Measurements from ENCODE around the gene EIF3L. TPM values are rescaled to one million over a fixed set of nuclear protein-coding genes. Genes with fewer than 3 reads are reported as not detected.

EIF3L gene
- polyA plus RNA-seq, 1 donor from 2014 or later: 344 TPM

DNA sequence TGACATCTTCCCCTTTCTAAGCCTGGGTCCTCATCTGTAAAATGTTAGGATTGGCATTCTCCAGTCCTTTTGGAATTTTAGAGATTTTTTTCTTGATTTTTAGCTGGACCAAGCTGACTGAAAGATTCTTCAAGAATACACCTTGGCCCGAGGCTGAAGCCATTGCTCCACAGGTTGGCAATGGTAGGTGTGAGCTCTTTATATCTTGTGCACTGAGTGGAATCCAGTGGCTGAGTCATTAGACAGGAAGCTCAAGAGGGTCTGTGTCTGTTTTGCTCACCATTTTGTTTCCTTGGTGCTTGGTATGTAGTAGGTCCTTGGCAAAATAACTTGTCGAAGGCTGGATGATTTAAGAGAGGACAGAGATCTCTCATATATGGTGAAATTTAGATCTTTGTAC is 6.2 kb downstream of the EIF3L start:
- no peaks in the 10 kb centered on the region for H3K27me3 Mint-ChIP-seq
- H3K4me1 Mint-ChIP-seq: peaks cover 19 to 25% (median 21%) of the 10 kb centered on the region in 3 donors
- H3K27ac Mint-ChIP-seq: no peak overlapping the region
- peaks cover 2% of the 10 kb centered on the region for H3K36me3 Mint-ChIP-seq
- H3K9me3 Mint-ChIP-seq: no peaks in the 10 kb centered on the region
- peak overlapping the region in 1 of 4 donors; percentile 70 for H3K4me3 Mint-ChIP-seq

DNA sequence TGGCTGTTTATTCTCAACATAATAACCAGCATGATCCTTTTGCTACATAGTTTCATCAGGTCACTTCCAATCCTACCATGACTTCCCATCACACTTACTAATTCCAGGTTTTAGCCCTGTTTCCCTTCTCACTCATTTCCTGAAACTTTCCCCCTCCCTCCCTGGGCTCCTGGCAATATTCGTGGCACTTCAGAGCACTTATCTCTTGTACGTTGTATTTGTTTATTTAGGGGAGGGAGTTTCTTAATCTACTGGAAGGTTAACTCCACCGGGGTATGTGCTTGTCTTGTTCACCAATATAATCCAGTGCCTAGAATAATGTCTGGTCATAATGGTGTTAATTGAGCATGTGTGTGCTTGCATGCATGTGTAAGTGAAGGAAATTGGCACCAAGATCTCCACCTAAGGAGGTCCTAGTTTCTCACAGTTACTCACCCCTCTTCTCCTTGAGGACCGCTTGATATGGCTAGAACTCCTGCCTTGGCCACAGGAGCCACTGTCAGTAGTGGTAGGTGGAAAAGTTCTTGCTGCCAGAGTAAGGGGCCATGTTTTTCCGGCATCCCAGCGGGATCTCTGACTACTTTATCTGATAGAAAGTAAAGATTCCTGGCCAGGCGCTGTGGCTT is 11.7 kb downstream of the EIF3L start:
- H3K36me3 Mint-ChIP-seq: peaks cover 2% of the 10 kb centered on the region

DNA sequence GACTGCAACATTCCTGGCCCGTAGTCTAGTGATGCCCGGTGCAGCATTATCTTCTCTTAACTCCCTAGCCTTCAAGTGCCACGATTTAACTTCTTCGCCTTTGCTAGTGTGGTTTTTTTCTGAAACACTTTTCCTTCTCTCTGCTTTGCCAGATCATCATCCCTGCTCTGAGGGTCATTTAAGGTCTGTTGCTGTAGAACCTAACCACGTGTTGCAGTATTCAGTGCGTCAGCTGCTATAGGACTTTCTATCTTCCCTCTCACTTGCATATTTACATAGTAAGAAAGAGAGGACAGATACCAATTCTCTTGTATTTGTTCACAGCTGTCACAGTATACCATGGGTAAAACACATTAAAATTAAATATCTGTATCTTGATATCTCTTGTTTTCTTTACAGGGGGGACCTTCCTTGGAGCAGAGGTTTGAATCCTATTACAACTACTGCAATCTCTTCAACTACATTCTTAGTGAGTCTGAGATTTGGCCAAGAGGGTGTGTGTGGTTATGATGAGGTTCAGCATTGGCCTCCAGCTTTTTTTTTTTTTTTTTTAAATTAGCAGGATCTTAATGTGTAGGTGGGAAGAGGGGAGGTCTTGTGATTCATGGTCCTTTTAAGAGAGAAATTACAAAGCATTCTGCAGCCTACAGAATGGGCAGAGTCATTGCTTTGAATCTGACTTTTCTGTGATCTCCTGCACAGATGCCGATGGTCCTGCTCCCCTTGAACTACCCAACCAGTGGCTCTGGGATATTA is 13.5 kb downstream of the EIF3L start:
- Mint-ChIP-seq H3K9me3 (no peaks in the 10 kb centered on the region), H3K4me1 (peaks cover 0 to 5% (median 2%) of the 10 kb centered on the region in 3 donors), H3K27me3 (no peaks in the 10 kb centered on the region), H3K27ac (no peak overlapping the region), H3K4me3 (no peak overlapping the region), H3K36me3 (peaks cover 2% of the 10 kb centered on the region)

More for the DNA sequence above, 11.7 kb downstream of the EIF3L start:
- Mint-ChIP-seq H3K27me3 (no peaks in the 10 kb centered on the region), H3K4me1 (peaks cover 0 to 5% (median 2%) of the 10 kb centered on the region in 3 donors), H3K9me3 (no peaks in the 10 kb centered on the region), H3K4me3 (no peak overlapping the region), H3K27ac (no peak overlapping the region)

DNA sequence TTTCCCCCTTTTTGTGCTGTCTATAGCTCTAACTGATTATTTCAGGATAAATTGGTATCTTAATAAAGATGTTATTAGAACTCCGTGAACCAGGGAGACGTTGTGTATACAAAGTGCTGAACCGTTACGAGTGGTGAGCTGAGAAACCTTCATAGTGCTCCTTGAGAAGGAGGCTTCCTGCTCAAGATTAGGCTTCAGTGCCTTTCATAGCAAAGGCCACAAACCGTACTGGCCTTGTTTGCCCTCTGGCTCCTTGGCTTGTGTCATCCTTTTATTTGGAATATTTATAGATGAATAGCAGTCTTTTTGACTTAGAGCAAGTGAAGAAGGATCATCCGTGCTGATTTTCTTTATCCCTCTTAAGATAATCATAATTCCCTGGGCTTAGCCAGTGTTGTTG is 16.3 kb downstream of the EIF3L start:
- H3K36me3 Mint-ChIP-seq: peaks cover 2% of the 10 kb centered on the region

DNA sequence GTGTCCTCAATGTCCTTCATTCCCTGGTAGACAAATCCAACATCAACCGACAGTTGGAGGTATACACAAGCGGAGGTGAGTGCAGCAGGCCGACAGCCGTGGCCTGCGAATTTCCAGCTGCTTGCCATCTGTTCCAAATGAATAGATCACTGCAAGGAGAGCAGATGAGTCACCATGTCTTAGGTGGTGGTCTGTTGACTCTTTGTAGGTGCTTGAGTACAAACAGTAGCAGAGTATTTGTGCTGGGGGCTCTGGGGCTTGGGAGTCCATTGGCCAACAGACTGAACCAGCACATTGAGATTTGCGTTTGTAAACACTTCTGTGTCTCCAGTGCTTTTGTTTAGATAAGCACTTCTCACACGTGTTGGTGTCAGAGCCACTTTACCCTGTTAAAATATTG is 21.1 kb downstream of the EIF3L start:
- no peaks in the 10 kb centered on the region for H3K4me1 Mint-ChIP-seq
- no peaks in the 10 kb centered on the region for H3K27me3 Mint-ChIP-seq
- H3K4me3 Mint-ChIP-seq: no peak overlapping the region
- H3K36me3 Mint-ChIP-seq: peaks cover 2% of the 10 kb centered on the region
- no peak overlapping the region for H3K27ac Mint-ChIP-seq
- no peaks in the 10 kb centered on the region for H3K9me3 Mint-ChIP-seq

More for the DNA sequence above, 16.3 kb downstream of the EIF3L start:
- Mint-ChIP-seq H3K4me3 (no peak overlapping the region), H3K9me3 (no peaks in the 10 kb centered on the region), H3K27ac (no peak overlapping the region), H3K4me1 (peaks cover 0 to 5% (median 2%) of the 10 kb centered on the region in 3 donors), H3K27me3 (no peaks in the 10 kb centered on the region)

DNA sequence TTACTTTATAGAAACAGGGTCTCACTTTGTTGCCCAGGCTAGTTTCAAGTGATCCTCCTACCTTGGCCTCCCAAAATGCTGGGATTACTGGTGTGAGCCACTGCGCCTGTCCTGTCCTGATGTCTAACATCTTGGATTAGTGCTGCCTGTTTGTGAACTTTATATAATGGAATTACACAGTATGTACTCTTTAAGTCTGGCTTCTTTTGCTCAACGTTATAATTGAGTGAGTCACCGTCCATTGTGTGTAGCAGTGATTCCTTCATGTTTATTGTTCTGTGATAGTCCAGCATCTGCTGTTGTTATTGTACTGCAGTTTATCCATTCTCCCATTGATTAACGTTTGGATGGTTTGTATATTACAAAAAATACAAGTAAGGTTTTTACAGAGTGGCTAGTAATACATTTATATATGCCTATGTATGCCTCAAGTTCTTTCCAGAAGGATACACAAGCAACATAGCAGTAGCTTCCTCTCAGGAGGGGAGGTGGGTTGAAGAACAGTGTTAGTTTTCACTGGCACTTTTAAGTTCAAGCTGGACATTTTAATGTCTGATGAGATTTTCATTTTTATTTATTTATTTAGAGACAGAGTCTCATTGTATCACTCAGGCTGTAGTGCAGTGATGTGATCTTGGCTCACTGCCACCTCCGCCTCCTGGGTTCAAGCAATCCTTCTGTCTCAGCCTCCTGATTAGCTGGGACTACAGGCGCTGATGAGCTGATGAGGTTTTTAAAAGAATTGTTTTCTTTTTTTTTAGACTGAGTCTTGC is 31.6 kb downstream of the EIF3L start:
- H3K27ac Mint-ChIP-seq: no peak overlapping the region
- no peaks in the 10 kb centered on the region for H3K27me3 Mint-ChIP-seq
- H3K9me3 Mint-ChIP-seq: no peaks in the 10 kb centered on the region
- H3K4me3 Mint-ChIP-seq: no peak overlapping the region
- H3K36me3 Mint-ChIP-seq: peaks cover 4% of the 10 kb centered on the region
- H3K4me1 Mint-ChIP-seq: peaks cover 0 to 3% (median 3%) of the 10 kb centered on the region in 3 donors

DNA sequence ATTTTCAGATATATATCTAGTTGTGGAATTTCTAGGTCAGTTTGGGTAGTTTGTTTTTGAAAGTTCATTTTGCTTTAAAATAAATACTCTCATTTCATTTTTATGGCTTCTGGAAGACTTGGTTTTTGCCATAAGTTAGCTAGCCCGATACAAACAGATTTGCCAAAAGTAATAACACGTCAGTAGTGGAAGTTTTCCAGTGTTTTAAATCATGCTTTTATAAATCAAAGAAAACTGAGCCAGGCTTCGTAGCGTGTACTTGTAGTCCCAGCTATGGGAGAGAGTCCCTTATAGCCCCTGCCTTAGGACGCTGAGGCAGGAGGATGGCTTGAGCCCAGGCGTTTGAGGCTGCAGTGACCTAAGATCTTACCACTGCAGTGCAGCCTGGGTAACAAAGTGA is 35.2 kb downstream of the EIF3L start:
- Mint-ChIP-seq H3K27ac (no peak overlapping the region), H3K36me3 (peaks cover 2% of the 10 kb centered on the region), H3K4me1 (peaks cover 0 to 3% (median 2%) of the 10 kb centered on the region in 3 donors), H3K4me3 (no peak overlapping the region), H3K27me3 (no peaks in the 10 kb centered on the region), H3K9me3 (no peaks in the 10 kb centered on the region)

DNA sequence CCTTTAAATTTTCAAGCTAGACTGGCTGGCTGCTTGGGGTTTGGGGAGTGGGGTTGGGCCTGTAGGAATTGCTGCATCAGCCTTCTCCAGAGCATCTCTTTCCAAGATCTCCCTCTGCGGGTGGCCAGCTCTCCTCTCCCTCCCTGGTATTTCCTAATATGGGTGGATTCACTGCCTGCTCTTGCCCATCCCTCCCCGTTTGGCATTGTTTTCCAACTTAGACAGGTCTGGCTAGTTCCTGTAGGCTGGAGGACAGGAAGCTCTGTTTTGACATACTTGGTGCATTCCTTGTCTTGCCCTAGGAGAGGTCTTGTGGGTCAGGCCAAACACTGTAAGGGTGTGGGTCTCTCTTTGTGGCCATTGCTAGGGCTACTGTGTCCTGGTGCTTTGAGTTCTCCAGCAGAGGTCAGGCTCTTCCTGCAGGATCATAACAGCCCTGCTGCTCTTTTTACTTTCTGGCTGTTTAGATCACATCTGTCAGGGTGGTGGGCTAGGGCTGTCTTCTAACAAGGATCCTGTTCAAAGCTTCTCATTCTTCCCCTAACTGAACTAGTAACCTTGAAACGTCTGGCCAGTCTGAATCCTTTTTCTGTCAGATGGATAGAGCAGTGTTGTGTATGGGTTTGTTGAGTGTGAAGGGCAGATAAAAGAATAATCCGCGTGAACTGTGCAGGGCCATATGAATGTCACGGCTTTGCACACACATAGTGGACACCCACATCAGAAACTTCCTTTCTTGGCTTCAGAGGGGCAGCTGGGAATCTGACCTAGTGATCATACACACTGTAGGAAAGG is 38.6 kb downstream of the EIF3L start:
- Mint-ChIP-seq H3K4me1 (peaks cover 0 to 3% (median 2%) of the 10 kb centered on the region in 3 donors), H3K4me3 (no peak overlapping the region), H3K27me3 (no peaks in the 10 kb centered on the region), H3K27ac (peak overlapping the region in 1 of 3 donors; percentile 50), H3K36me3 (peaks cover 2% of the 10 kb centered on the region), H3K9me3 (no peaks in the 10 kb centered on the region)

DNA sequence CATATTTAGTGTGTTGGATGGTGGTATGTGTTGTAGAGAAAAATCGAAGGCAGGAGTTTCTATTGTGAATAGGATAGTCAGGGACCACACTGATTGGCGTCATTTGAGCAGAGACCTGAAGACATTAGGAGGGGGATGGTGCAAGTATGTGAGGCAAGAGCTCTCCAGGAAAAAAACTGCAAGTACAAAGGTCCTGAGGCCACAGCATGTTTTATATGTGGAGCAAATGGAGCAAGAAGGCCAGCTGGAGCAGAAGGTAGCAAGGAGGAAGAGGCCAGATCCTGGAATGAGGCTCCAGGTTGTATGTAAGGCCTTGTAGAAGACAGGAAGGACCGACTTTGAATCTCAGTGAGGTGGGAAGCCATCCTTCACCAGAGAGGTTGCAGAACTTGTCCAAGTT is 42.7 kb downstream of the EIF3L start:
- Mint-ChIP-seq H3K4me3 (peak overlapping the region in 1 of 4 donors; percentile 46), H3K27ac (peak overlapping the region in 1 of 3 donors; percentile 4), H3K27me3 (no peaks in the 10 kb centered on the region), H3K36me3 (no peaks in the 10 kb centered on the region), H3K4me1 (peaks cover 10 to 12% (median 10%) of the 10 kb centered on the region in 3 donors), H3K9me3 (no peaks in the 10 kb centered on the region)

DNA sequence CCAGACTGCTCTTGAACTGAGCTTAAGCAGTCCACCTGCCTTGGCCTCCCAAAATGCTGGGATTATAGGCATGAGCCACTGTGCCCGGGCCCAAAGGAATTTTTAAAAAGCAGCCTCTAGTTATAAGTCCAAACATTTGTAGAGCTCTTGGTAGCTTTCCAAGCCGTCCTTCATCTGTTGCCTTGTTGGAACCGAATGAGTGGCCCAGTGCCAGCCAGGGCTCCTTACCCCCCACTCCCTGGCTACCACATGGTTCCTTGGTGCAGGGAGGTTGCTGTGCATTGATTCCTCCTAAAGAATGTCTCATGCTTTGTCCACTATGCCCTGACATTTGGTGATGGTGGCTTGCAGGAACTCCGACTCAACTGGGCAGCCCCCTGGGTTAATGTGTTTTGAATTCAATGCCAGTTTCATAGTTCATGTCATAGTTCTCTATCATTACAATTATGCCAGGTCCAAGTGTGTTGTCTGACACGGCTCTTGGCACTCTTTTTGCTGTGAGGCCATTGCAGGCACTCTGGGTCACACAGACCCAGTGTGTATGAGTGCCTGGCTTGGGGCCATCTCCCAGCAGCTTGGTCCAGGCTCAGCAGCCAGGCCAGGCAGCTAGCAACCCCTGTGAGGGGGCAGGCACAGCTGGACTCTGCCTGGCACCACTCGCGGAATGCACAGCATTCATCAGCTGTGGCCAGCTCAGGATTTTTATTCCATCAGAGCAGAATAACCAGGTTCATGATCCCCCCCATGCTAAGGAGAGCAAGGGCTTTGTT is 43.5 kb downstream of the EIF3L start:
- Mint-ChIP-seq H3K36me3 (no peaks in the 10 kb centered on the region), H3K4me3 (no peak overlapping the region), H3K4me1 (peaks cover 10 to 14% (median 10%) of the 10 kb centered on the region in 3 donors), H3K27me3 (no peaks in the 10 kb centered on the region), H3K27ac (peak overlapping the region in 1 of 3 donors; percentile 95), H3K9me3 (no peaks in the 10 kb centered on the region)

DNA sequence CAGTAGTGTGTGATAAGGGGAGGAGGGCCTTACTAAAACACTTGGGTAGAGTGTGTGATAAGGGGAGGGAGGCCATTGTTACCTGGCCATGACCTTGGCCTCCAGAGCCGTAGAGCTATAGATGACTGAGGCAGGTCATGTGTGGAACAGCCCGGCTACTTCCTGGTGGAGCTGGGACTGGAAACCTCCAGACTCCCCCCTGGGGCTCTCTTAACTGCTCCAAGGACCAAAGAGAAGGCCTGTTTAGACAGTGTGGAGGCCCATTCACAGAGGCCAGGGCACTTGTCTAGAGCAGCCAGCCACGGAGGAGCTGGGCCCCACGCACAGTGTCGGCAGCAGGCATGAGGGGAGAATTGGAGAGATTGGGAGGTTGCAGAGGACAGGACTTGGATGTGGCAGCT is 44.4 kb downstream of the EIF3L start:
- Mint-ChIP-seq H3K36me3 (no peaks in the 10 kb centered on the region), H3K9me3 (no peaks in the 10 kb centered on the region), H3K4me3 (peak overlapping the region in 1 of 4 donors; percentile 77), H3K4me1 (peaks cover 10 to 14% (median 10%) of the 10 kb centered on the region in 3 donors), H3K27ac (peak overlapping the region in 2 of 3 donors; percentile 87 to 95), H3K27me3 (no peaks in the 10 kb centered on the region)

DNA sequence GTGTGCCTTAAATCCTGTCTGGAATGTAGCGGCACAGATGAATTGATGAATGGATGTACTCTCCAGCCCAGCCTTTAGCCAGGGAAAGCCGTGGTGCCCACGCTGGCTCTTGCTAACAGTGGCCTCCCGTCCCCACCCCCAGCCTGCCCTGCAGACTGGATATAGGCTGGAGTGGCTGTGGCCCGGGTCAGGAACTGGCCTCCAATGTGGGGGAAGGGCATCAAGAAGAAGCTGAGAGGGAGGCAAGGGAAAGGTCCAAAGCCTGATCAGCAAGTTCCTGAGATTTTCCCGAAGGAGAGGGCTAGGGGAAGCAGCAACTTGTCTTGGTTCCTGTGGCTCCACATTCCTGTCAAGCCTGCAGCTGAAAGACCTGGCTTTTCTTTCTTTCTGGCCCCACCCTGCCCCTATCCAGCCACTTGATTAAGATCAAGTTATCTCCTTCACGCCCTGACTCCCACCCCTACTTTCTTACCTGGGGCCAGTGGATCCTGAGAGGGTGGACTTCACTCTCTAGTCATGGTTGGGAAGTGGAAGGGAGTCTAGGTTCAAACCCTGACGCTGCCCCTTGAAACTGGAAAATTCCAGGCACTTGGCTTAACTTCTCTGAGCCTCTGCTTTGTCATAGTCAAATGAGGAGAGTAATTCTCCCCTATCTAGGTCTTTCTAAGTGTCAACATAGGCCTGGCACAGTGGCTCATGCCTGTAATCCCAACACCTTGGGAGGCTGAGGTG is 45.9 kb downstream of the EIF3L start:
- Mint-ChIP-seq H3K27ac (peak overlapping the region in 2 of 3 donors; percentile 79 to 81), H3K4me3 (peak overlapping the region in 1 of 4 donors; percentile 8), H3K36me3 (no peaks in the 10 kb centered on the region), H3K9me3 (no peaks in the 10 kb centered on the region), H3K4me1 (peaks cover 10 to 14% (median 10%) of the 10 kb centered on the region in 3 donors), H3K27me3 (no peaks in the 10 kb centered on the region)

DNA sequence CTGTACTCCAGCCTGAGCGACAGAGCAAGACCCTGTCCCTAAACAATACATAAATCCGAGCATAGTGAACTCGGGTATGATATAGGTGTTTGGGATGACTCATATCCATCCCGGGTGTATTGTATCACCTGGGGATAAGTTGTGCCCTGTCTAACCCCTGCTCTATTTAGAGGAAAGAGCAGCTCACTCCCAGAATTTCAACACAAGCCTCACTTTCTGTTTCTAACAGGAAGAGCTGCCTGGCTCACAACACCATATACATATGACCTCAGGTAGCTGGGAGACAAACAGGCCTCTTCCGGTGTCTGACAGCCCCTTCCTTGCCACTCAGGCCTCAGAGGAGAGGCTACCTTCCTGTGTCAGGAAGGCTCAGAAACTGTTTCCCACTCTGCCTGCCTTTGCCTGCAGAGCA is 47.0 kb downstream of the EIF3L start:
- Mint-ChIP-seq H3K27me3 (no peaks in the 10 kb centered on the region), H3K4me1 (peaks cover 10 to 14% (median 10%) of the 10 kb centered on the region in 3 donors), H3K4me3 (peak overlapping the region in 3 of 4 donors; percentile 52 to 88 (median 64)), H3K36me3 (no peaks in the 10 kb centered on the region), H3K9me3 (no peaks in the 10 kb centered on the region), H3K27ac (peak overlapping the region; percentile 79 to 93 (median 82))
